Breast epithelium (tissue), 3 donors: ENCODE results near the gene DENND5B.

ENCODE experiments used
- POLR2A ChIP-seq: fragments of 450-650 bp; IDR thresholded peaks from one replicate; pipeline ENCODE4 v1.6.1; 2016; ENCODE audit warnings: antibody characterized with exemption, mild to moderate bottlenecking, moderate library complexity
- POLR2AphosphoS5 ChIP-seq, 3 donors: sonication (generic); formaldehyde crosslinking; IDR thresholded peaks; one replicate each; pipeline ENCODE4 v1.6.1; 2017; ENCODE audit warnings: antibody characterized with exemption in 3 of 3
- TF ChIP-seq, protein P1 (sequence below), 3 donors: fragments of 450-650 bp; IDR thresholded peaks; one replicate each; pipeline ENCODE4 v1.5.1; 2016 to 2017; ENCODE audit warnings: antibody characterized with exemption in 3 of 3, mild to moderate bottlenecking in 3 of 3, moderate library complexity in 3 of 3

DNA sequence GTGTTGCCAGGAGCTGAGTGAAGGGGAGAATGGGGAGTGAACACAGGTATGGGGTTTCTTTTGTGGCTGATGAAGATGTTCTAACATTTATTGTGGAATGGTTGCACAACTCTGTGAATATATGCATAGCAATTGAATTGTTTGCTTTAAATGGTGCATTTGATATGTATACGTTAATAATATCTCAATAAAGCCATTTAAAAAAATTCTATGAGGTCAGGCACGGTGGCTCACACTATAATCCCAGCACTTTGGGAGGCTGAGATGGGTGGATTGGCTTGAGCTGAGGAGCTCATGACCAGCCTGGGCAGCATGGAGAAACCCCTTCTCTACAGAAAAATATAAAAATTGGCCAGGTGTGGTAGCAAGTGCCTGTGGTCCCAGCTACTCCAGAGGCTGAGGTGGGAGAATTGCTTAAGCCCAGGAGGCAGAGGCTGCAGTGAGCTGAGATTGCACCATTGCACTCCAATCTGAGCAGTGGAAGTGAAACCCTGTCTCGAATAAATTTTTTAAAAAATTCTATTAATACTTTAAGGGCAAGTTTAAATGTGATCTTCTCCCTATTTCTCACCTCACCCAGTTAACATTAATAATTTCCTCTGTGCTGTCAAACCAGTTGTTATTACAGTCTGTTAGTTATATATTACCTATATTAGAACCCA is 65.3 kb downstream of the DENND5B start:
- TF ChIP-seq POLR2AphosphoS5 (IDR thresholded peaks at IDR 0.05) = no peak
- TF ChIP-seq, protein P1, sequence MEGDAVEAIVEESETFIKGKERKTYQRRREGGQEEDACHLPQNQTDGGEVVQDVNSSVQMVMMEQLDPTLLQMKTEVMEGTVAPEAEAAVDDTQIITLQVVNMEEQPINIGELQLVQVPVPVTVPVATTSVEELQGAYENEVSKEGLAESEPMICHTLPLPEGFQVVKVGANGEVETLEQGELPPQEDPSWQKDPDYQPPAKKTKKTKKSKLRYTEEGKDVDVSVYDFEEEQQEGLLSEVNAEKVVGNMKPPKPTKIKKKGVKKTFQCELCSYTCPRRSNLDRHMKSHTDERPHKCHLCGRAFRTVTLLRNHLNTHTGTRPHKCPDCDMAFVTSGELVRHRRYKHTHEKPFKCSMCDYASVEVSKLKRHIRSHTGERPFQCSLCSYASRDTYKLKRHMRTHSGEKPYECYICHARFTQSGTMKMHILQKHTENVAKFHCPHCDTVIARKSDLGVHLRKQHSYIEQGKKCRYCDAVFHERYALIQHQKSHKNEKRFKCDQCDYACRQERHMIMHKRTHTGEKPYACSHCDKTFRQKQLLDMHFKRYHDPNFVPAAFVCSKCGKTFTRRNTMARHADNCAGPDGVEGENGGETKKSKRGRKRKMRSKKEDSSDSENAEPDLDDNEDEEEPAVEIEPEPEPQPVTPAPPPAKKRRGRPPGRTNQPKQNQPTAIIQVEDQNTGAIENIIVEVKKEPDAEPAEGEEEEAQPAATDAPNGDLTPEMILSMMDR (IDR thresholded peaks at IDR 0.05) = no peak
- TF ChIP-seq POLR2A = no peak
